ENCODE results near the gene PRR29.

DNA sequence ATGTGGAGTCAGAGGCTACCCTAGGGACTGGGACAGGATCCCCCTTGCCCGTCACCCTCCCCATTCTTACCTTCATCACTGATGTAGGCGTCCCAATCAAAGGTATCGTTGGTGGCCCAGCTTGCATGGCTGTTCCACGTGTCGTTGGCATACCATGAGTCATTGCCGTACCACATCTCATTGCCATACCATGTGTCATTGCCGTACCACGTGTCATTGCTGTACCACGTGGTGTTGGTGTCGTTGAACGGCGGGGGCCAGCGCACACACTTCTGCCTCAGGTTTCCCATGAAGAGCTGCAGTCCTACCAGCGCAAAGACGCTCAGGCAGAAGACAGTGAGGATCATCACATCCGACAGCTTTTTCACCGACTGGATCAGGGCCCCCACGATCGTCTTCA, 30.2 kb upstream of the PRR29 start:
- TF ChIP-seq, protein P1, sequence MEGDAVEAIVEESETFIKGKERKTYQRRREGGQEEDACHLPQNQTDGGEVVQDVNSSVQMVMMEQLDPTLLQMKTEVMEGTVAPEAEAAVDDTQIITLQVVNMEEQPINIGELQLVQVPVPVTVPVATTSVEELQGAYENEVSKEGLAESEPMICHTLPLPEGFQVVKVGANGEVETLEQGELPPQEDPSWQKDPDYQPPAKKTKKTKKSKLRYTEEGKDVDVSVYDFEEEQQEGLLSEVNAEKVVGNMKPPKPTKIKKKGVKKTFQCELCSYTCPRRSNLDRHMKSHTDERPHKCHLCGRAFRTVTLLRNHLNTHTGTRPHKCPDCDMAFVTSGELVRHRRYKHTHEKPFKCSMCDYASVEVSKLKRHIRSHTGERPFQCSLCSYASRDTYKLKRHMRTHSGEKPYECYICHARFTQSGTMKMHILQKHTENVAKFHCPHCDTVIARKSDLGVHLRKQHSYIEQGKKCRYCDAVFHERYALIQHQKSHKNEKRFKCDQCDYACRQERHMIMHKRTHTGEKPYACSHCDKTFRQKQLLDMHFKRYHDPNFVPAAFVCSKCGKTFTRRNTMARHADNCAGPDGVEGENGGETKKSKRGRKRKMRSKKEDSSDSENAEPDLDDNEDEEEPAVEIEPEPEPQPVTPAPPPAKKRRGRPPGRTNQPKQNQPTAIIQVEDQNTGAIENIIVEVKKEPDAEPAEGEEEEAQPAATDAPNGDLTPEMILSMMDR (conservative IDR thresholded peaks at IDR 0.05 in 1 of 2, IDR thresholded peaks at IDR 0.05 in 1 of 2; ENCODE audit: extremely low read depth in 1 of 2, insufficient read depth in 1 of 2, low read depth in 1 of 2, low read length in 2 of 2), result no peak
- no peak for TF ChIP-seq EZH2 (IDR thresholded peaks at IDR 0.05; ENCODE audit: borderline replicate concordance, low read length)
